ENCODE results near the gene SGK1. TPM values are rescaled to one million over a fixed set of nuclear protein-coding genes. Genes with fewer than 3 reads are reported as not detected.

The SGK1 gene
- total and polyA plus RNA-seq, 10 of the 15 experiments (the other 5 are each of a cell fraction or from before 2014, with no cell fraction given), result 0.62 to 5.1 (median 2.9) TPM

DNA sequence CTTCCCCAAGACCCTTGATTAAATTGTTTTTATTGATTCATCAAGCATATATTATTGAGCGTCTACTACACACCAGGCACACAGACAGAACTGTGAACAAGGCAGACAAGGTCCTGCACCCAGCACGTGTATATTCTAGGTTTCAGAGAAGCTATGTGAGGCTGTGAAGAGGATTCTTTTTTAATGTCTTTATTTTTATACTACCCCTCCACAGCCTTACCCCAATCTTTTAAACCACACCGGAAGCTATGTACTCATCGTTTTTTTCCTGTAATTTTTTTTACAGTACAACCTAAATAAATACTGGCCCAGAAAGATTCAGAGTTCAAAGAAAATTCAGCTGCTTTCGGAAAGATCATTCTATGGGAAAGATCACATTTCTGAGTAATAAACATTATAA is 10.0 kb downstream of the SGK1 start:
- Histone ChIP-seq H3K4me3 (no peak overlapping the region), H3K4me2 (ENCODE audit: control insufficient read depth, insufficient read depth) (no peak overlapping the region), H3K36me3 (ENCODE audit: control insufficient read depth in 2 of 2, insufficient read depth in 2 of 2, low read length in 1 of 2) (no peaks in the 10 kb centered on the region), H3K9ac (ENCODE audit: control insufficient read depth, insufficient read depth, low read length) (no peak overlapping the region), H3K9me3 (replicated peaks; ENCODE audit: control insufficient read depth, insufficient read depth, low read length) (no peaks in the 10 kb centered on the region), H3K4me1 (ENCODE audit: control insufficient read depth, insufficient read depth, low read length) (no peaks in the 10 kb centered on the region), H3K27me3 (replicated peaks in 1 of 2; ENCODE audit: control insufficient read depth in 2 of 2, insufficient read depth in 2 of 2, low read length in 1 of 2) (no peaks in the 10 kb centered on the region; a peak in 1 of 4 replicates), H2AFZ (ENCODE audit: control insufficient read depth, low read depth, low read length) (no peak overlapping the region), H4K20me1 (ENCODE audit: control insufficient read depth, insufficient read depth) (no peaks in the 10 kb centered on the region), H3K27ac (ENCODE audit: control insufficient read depth, insufficient read depth) (no peak overlapping the region), H3K79me2 (ENCODE audit: control insufficient read depth, insufficient read depth, low read length) (no peaks in the 10 kb centered on the region)
- POLR2A ChIA-PET, result no interaction called here
- in situ Hi-C loops (cut with MboI) (no loop called here), intact Hi-C loops (cut with micrococcal nuclease; ENCODE audit: unreplicated experiment) (no loop called here)
- RAD21 ChIA-PET (ENCODE audit: unreplicated experiment), result no interaction called here
- FAIRE-seq (no peak), DNase-seq (ENCODE audit: low read depth, low spot score) (no peak), ATAC-seq (no peak)
- SMC1A ChIA-PET (ENCODE audit: uncharacterized antibody, unreplicated experiment), result interaction anchor here (0.9 to 1.6 kb wide), 3 partner anchors 10 to 100 kb away, joined by 3 read pairs; partner anchors contain the start of gene SGK1
- 48% methylated on average over 5 of the region's 5 CpGs for WGBS (ENCODE audit: insufficient coverage, insufficient replicate concordance, low lambda C conversion rate, missing lambda C conversion rate)
- CTCF ChIA-PET, result interaction anchor here (1.1 kb wide), 1 partner anchor 11 kb away, joined by 4 read pairs; no protein-coding TSS in a partner anchor
- no peak for TF ChIP-seq MTA2 (IDR thresholded peaks at IDR 0.05; ENCODE audit: low read depth)
- TF ChIP-seq EGR1 (IDR thresholded peaks at IDR 0.05; ENCODE audit: borderline replicate concordance in 1 of 2, low read depth in 2 of 2, low read length in 2 of 2), result no peak
- no peak for TF ChIP-seq SREBF1 (IDR thresholded peaks at IDR 0.05; ENCODE audit: low read length)
- no peak for TF ChIP-seq SREBF2 (IDR thresholded peaks at IDR 0.05; ENCODE audit: low read length)
- TF ChIP-seq, protein P1, sequence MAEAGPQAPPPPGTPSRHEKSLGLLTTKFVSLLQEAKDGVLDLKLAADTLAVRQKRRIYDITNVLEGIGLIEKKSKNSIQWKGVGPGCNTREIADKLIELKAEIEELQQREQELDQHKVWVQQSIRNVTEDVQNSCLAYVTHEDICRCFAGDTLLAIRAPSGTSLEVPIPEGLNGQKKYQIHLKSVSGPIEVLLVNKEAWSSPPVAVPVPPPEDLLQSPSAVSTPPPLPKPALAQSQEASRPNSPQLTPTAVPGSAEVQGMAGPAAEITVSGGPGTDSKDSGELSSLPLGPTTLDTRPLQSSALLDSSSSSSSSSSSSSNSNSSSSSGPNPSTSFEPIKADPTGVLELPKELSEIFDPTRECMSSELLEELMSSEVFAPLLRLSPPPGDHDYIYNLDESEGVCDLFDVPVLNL (IDR thresholded peaks at IDR 0.05; ENCODE audit: low read depth, low read length), result no peak
- TF ChIP-seq ZZZ3 (IDR thresholded peaks at IDR 0.05; ENCODE audit: control insufficient read depth, insufficient read length, low read depth), result no peak
- no peak for TF ChIP-seq HDAC2 (IDR thresholded peaks at IDR 0.05)
- TF ChIP-seq NR2C2 (IDR thresholded peaks at IDR 0.05; ENCODE audit: borderline replicate concordance, control insufficient read depth, insufficient read length, low read depth), result no peak
- TF ChIP-seq DPF2 (IDR thresholded peaks at IDR 0.05), result no peak
- TF ChIP-seq RUNX3 (IDR thresholded peaks at IDR 0.05; ENCODE audit: low read length), result no peak
- TF ChIP-seq ZNF207 (IDR thresholded peaks at IDR 0.05; ENCODE audit: borderline replicate concordance), result no peak
- TF ChIP-seq, protein P2, sequence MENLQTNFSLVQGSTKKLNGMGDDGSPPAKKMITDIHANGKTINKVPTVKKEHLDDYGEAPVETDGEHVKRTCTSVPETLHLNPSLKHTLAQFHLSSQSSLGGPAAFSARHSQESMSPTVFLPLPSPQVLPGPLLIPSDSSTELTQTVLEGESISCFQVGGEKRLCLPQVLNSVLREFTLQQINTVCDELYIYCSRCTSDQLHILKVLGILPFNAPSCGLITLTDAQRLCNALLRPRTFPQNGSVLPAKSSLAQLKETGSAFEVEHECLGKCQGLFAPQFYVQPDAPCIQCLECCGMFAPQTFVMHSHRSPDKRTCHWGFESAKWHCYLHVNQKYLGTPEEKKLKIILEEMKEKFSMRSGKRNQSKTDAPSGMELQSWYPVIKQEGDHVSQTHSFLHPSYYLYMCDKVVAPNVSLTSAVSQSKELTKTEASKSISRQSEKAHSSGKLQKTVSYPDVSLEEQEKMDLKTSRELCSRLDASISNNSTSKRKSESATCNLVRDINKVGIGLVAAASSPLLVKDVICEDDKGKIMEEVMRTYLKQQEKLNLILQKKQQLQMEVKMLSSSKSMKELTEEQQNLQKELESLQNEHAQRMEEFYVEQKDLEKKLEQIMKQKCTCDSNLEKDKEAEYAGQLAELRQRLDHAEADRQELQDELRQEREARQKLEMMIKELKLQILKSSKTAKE (IDR thresholded peaks at IDR 0.05; ENCODE audit: low read depth, poor library complexity, severe bottlenecking), result no peak
- TF ChIP-seq, protein P3, sequence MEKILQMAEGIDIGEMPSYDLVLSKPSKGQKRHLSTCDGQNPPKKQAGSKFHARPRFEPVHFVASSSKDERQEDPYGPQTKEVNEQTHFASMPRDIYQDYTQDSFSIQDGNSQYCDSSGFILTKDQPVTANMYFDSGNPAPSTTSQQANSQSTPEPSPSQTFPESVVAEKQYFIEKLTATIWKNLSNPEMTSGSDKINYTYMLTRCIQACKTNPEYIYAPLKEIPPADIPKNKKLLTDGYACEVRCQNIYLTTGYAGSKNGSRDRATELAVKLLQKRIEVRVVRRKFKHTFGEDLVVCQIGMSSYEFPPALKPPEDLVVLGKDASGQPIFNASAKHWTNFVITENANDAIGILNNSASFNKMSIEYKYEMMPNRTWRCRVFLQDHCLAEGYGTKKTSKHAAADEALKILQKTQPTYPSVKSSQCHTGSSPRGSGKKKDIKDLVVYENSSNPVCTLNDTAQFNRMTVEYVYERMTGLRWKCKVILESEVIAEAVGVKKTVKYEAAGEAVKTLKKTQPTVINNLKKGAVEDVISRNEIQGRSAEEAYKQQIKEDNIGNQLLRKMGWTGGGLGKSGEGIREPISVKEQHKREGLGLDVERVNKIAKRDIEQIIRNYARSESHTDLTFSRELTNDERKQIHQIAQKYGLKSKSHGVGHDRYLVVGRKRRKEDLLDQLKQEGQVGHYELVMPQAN (conservative IDR thresholded peaks at IDR 0.05), result no peak
- TF ChIP-seq, protein P4, sequence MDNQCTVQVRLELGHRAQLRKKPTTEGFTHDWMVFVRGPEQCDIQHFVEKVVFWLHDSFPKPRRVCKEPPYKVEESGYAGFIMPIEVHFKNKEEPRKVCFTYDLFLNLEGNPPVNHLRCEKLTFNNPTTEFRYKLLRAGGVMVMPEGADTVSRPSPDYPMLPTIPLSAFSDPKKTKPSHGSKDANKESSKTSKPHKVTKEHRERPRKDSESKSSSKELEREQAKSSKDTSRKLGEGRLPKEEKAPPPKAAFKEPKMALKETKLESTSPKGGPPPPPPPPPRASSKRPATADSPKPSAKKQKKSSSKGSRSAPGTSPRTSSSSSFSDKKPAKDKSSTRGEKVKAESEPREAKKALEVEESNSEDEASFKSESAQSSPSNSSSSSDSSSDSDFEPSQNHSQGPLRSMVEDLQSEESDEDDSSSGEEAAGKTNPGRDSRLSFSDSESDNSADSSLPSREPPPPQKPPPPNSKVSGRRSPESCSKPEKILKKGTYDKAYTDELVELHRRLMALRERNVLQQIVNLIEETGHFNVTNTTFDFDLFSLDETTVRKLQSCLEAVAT (IDR thresholded peaks at IDR 0.05), result no peak
- no peak for TF ChIP-seq ZNF24 (IDR thresholded peaks at IDR 0.05)
- no peak for TF ChIP-seq SRF (IDR thresholded peaks at IDR 0.05; ENCODE audit: low read depth in 2 of 2, low read length in 2 of 2)
- BruUV-seq (replicated peaks), result no TSS peak
